Large intestine (tissue), 1 donor: Measurements from ENCODE around the gene NANOGP8. TPM values are rescaled to one million over a fixed set of nuclear protein-coding genes. Genes with fewer than 3 reads are reported as not detected.

Experiments
- polyA plus RNA-seq: library from polyadenylated mRNA; unstranded; fragments of 120-200 nt; gene quantifications from one replicate; pipeline ENCODE4 v1.2.1, GENCODE V29; 2013

NANOGP8 gene
- polyA plus RNA-seq, 1 donor, result 0.30 TPM

Other genes starting within 250 kb of the NANOGP8 start
- gene AQR, start 115.6 kb downstream of the NANOGP8 start, polyA plus RNA-seq, result 27.5 TPM
- 36.3 TPM for gene ZNF770, start 97.0 kb downstream of the NANOGP8 start, polyA plus RNA-seq